Measurements from ENCODE around the gene CTNNAL1. TPM values are rescaled to one million over a fixed set of nuclear protein-coding genes. Genes with fewer than 3 reads are reported as not detected.
"Not testable (repeated sequence)": the region's sequence is repeated elsewhere in the genome, so short reads cannot be mapped to it uniquely, and the experiment has no call there.

The CTNNAL1 gene, protein sequence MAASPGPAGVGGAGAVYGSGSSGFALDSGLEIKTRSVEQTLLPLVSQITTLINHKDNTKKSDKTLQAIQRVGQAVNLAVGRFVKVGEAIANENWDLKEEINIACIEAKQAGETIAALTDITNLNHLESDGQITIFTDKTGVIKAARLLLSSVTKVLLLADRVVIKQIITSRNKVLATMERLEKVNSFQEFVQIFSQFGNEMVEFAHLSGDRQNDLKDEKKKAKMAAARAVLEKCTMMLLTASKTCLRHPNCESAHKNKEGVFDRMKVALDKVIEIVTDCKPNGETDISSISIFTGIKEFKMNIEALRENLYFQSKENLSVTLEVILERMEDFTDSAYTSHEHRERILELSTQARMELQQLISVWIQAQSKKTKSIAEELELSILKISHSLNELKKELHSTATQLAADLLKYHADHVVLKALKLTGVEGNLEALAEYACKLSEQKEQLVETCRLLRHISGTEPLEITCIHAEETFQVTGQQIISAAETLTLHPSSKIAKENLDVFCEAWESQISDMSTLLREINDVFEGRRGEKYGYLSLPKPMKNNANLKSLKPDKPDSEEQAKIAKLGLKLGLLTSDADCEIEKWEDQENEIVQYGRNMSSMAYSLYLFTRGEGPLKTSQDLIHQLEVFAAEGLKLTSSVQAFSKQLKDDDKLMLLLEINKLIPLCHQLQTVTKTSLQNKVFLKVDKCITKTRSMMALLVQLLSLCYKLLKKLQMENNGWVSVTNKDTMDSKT
- 109 and 111 TPM in 2 replicates for total RNA-seq (2014; rRNA removed; shearing (Covaris generic))
- 180 and 181 TPM in 2 replicates for polyA plus RNA-seq (2015; cell fraction: cytosol; rRNA removed)
- polyA plus RNA-seq (2015; cell fraction: nucleus; rRNA removed): 84.3 and 85.8 TPM in 2 replicates

DNA sequence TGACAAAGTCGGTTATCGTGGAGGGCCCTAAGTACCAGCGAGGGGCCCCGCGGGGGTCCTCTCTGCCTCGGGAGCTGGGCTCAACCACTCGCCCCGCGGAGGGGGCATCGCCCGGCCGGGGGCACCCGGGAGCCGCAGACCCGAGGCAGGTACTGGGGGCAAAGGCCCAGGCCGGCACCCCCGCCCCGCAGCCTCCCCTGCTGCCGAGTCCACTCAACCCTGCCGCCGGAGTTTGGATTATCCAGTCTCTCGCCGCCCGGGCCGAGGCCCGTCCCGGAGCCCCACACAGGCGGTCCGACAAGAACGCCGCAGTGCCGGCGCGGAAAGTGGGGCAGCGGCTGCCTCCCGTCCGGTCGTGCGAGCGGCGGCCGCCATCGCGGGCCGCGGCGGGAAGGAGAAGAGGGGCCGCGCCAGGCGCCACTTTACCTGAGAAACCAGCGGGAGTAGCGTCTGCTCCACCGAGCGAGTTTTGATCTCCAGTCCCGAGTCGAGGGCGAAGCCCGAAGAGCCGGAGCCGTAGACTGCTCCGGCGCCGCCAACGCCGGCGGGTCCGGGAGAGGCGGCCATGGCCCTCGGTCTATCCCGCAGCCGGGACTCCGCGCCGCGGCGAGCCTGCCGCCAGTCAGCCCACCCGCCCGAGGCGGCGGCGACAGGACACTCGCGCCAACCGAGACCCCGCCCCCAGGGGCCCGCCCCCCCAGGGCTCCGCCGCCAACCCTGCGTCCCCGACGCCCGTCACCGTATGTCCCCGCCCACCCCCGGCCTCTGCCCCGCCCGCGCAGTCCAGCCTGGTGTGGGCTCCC is at the start of gene CTNNAL1:
Gene CTNNAL1 (minus strand): TSS at position 624 of the 803 bp plus-strand sequence. CDS start 57 bp downstream, at position 567.
- peak; percentile 38 for DNase-seq (ENCODE audit: low read depth)

DNA sequence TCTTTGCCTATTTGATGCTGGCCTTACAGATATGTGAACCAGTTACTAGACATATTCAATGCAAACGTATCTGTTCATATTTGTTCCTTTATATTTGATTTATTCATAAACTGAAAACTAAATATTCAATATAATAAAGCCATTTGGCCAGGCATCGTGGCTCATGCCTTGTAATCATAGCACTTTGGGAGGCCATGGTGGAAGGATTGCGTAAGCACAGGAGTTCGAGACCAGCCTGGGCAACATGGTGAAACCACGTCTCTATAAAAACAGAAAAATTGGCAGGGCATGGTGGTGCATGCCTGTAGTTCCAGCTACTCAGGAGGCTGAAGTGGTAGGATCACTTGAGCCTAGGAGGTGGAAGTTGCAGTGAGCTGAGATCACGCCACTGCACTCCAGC is 49.2 kb upstream of the CTNNAL1 start:
- DNase-seq (ENCODE audit: low read depth): no peak

DNA sequence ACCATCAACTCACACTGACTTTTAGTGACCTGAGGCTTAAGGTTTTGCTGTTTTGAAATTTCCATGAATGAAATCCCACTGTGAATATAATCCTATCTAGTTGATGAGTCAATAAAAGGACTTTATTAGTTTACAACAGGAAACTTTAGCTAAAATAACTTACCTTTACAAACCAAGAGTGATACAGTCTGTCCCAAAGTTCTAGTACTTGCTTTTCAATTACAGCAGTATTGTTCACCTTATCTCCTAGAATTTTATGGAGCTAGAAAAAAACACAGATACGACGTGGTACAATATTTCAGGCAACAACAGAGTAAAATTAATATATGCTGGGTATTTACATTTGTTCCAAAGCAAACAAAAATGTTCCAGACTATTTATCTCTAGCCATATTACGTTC is 46.9 kb upstream of the CTNNAL1 start:
- no peak for DNase-seq (ENCODE audit: low read depth)

DNA sequence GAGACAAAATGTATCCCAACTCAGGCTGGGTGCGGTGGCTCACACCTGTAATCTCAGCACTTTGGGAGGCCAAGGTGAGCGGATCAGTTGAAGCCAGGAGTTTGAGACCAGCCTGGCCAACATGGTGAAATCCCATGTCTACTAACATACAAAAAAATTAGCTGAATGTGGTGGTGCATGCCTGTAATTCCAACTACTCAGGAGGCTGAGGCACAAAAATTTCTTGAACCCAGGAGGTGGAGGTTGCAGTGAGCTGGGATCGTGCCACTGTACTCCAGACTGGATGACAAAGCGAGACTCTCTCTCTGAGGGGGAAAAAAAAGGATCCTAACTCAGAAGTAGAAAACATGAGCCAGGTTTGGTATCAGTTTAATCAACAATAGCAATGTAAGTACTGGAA is 39.8 kb upstream of the CTNNAL1 start:
- DNase-seq (ENCODE audit: low read depth): not testable (repeated sequence)

DNA sequence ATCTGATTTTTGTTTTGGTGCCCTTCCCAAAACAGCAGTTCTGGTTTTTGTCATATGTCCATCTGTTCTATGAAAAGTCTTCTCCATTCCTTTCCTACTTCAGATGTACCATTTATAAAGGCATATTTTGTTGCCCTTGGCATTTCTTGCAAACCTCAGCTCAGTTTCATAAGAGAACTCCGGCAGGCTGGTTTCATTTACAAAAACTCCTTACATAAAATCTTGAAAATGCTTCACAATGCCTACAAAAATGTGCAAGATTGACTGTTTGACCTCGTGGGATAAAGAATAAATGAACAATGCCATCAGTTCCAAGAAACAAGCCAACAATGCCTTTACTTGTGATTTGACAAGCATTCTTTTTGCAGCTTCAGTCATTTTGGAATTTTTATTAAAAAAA is 39.1 kb upstream of the CTNNAL1 start:
- DNase-seq (ENCODE audit: low read depth): no peak

DNA sequence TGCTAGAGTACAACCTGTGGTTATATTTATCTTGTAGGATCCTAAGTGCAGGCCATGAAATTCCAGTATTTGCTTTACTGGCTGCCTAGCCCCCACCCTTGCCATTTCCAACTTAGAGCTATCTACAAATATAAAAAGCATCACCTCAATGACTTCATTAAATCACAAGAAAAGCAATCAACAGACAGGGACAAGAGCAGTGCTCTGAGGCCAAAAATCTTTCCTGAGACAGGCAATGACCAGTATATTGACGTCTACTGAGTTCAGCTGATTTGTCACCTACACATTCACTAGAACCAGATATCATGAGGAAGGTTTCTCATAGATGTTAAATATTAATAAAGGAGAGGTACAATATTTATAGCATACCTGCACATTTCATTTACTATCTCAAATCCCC is 38.4 kb upstream of the CTNNAL1 start:
- no peak for DNase-seq (ENCODE audit: low read depth)

DNA sequence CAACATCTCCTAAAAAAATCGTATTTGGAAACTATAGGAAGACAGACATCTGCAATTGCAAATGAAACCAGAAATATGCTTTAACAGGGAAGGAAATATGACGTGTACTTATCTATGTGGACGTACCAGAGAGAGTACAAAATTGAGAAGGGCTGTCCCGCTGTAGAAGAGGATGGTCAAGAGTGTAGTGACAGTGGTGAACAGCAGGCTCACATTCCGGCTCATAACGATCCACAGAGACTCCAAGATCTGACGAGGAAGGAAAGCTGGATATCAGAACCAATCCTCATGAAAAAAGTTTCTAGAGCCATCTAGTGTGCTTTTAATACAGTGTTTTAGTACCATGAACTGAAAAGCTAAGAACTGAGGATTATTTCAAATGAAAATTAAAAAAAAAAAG is 37.1 kb upstream of the CTNNAL1 start:
- no peak for DNase-seq (ENCODE audit: low read depth)

DNA sequence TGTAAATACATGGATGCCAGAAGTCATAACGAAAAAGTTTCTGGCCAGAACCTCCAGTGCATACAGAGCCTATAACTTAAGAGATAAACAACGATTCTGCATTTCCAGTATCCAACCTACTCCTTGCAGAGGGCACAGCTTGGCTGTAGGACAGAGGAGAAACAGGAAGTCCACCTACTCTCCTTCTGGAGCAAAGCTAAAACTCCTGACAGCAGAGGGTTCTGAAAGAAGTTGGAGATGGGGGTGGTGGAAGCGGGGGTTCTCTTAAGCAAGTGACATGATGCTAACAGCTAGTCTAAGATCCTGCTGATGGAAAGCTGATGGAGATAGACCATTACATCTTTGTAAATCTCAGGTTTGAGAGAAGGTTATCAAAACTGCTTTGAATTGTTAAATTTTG is 35.5 kb upstream of the CTNNAL1 start:
- DNase-seq (ENCODE audit: low read depth): no peak

DNA sequence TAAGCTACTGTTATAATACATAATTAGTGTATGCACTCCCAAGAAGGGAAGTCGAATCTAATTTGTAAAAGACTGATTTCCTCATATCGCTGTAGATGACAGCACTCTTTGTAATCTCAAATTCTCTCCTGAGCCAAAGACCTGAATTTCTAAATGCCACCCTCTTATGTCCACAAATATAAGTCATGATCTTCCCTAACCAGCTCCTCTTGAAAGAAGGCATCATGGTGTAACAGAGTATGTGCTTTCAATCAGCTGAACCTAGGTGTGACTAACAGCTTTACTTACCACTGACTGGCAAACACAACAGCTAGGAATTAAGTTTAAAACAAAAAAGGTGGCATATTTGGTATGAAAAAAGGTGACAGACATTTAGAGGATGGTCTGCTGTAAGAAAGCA is 34.0 kb upstream of the CTNNAL1 start:
- no peak for DNase-seq (ENCODE audit: low read depth)

DNA sequence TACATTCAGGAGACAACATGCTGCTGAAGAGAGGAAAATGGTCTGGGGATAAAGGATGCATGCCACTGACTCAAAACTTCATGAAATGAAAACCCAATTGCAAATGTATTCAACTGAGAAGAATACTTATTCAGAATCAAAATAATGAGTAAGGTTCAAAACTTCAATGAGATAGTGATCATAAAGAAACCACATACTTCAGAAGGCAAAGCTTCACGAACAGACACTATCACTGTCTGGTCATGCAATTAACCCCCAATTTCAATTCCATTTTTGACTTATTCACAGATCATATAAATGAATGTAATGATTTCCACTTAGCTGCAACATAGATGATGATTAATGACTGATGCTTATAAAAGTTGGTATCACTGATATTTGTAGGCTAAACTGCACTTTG is 33.0 kb upstream of the CTNNAL1 start:
- DNase-seq (ENCODE audit: low read depth): no peak

DNA sequence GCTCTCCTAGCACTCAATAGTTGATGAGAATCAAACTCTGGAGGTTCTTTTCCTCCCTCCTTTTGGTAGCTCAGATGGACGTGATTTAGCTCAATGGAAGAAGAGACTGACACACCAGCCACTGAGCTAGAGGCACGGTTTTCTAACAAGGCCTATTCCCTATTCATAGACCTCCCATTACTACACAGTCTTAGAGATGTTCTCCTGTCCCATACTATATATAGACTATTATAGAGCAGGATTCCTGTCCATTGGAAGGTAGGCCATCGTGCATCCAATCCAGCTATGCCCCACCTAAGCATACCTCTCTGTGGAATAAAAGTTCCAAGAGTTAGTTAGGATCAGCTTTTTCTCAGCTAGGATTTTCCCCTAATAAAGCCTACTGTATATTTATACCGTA is 30.3 kb upstream of the CTNNAL1 start:
- no peak for DNase-seq (ENCODE audit: low read depth)

DNA sequence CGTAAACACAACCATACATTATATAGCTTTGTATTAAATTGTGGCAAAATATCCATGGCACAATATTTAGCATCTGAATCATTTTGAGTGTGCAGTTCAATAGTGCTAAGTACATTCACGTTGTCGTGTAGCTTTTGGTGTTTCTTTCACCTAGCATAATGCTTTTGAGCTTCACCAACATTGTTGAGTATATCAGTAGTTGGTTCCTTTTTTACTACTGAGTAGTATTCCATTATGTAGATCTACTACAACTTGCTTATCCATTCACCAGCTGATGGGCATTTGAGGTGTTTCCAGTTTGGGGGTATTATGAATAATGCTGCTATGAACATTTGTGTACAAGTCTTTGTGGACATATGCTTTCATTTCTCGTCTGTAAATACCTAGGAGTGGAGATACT is 27.3 kb upstream of the CTNNAL1 start:
- DNase-seq (ENCODE audit: low read depth): no peak

DNA sequence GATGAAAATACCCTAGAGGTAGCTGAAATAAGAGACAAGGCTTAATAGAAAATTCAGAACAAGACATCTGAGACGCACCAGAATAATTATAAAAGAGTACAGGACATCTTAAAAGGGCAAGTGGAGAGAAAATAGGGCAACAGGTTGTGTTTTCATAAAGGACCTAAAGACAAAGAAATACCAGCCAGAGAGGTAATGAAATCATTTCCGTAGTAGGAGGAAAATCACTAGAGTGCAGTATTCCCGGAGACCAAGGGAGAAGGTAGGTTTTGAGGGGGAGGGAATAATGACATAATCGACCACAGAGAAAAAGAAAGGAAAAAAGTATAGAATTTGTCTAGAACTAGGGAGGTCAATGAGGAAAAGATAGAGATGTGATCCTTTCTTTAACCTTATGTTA is 26.2 kb upstream of the CTNNAL1 start:
- DNase-seq (ENCODE audit: low read depth): peak; percentile 69

DNA sequence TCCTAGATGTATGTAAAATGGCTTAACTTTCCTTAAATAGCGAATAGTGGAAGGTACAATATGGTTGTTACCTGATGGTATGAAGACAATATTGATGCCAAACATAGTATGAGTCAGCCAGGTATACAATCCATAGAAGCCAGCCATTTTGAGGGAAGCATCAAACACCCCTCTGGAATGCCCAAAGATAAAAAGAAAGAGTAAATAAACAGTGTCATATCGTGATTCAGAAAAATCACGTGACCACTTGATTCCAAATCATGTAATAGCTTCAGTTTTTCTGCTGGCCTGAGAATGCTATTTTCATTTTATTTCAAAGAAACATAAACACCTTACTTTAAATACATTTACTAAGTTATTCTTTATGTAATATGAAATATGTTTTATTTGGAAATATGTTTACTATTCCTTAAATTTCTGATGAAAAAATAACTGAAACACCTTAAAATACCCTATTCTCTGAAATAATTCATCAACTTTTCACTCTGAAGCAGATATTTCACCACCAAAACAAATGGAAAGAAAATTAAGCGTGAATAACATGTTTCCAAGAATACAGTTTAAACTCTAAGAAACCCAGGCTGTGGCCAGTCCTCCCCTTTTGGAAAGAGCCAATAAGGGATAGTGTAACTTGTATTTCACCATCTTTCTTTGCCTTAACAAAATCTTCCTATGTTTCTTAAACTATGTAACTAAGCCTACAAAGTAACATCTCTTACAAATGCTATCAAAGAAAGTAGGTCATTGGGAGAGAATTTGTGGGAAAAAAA is 24.8 kb upstream of the CTNNAL1 start:
- DNase-seq (ENCODE audit: low read depth): no peak

DNA sequence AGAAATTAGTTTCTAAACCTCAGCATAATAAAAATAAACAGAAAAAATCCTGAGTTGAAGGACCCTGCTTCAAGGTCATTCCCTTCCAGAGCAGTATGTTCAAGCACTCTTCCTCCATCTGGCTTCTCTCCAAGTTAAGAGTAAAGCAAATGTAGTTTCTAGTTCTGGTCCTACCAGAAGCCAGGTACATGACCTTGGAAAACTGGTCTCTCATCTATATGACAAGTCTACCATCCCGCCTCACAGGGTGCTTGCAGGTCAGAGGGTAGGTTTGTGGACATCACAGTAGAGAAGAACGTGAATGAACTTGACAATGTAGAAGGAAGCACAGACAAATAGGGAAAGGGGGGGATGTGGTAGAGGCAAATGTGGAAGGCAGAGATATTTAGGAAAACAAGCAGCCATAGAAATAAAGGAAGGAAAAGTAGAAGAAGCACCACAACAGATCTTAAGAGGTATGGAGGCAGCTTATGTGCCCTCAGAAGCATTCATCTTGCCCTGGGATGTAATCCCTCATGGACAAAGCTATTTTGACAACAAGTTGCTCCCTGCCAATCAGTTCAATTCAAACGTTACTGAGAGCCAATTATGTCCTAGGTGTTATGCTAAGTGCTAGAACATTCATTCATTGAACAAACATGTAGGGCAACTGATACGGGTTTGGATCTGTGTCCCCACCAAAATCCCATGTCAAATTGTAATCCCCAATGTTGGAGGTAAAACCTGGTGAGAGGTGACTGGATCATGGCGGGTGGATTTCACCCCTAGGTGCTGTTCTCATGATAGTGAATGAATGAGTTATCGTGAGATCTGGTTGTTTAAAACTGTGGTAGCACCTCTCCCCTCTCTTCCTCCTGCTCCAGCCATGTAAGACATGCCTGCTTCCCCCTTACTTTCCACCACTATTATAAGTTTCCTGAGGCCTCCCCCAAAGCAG is 23.7 kb upstream of the CTNNAL1 start:
- no peak for DNase-seq (ENCODE audit: low read depth)

DNA sequence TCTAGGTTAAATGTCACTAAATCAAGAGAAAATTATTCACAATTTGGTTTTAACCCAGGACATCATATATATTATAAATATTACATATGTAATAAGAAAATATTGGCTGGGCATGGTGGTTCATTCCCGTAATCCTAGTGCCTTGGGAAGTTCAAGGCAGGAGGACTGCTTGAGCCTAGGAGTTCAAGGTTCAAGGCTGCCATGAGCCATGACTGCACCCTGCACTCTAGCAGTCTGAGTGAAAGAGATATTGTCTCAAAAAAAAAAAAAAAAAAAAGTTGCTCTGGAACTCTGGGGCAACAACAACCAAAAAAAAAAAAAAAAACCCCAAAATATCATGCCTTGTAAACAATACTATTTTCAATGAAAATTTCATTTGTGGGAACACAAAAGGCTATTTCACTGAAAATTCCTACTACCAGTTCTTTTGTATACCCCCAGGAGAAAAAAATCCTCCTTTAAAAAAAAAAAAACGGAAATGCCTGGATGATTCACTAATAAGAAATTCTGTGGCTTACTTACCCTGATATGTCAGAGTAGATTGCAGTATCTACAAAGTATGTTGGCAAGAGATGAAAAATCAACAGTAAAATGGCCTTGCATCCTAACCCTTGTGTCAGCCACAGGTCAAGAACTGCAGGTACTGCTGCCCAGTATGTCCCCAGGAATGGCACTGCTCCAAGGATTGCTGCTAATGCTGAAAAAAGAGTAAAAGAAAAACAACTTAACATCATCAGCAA is 22.6 kb upstream of the CTNNAL1 start:
- DNase-seq (ENCODE audit: low read depth): peak; percentile 95

DNA sequence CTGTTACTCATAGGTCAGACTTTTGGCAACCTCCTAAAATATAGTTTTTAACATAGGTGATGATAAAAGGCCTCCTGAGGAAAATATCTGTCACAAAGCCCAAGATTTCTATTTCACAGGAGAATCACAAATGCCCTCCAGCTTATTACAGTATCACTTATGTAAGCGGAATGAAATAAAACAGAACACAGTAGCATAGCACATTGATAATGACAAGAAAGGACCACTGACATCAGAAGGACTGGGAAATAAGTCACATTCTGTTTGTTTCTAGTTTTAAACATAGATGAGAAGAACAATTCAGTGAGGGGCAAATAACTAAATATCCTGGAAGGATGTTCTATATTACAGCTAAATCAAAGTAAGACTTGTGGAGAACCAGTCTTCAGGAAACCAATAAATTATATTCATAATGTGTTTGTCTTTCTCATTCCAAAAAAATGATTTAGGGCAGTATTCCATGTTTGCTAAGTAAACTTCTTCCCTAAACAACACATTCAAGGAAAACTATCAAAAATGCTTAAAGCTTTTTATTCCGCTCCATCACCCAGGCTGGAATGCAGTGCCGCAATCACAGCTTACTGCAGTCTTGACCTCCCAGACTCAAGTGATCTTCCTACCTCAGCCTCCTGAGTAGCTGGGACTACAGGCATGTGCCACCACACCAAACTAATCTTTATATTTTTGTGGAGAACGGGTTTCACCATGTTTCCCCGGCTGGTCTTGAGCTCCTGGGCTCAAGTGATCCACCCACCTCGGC is 20.8 kb upstream of the CTNNAL1 start:
- no peak for DNase-seq (ENCODE audit: low read depth)

DNA sequence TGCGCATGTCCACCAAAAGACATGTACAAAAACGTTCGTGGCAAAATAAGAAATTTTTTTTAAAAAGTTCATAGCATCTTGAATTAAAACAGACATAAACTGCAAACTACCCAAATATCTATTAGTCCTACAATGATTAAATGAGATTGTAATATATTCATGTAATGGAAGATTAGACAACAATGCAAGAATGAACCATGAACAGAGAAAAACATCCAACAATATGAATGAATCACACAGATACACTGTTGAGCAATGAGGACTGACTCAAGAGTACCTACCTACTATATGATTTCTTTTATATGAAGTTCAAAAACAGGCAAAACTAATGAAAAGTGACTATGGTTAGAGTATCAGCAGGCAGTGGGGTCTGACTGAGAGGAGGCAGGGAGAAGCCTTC is 17.9 kb upstream of the CTNNAL1 start:
- DNase-seq (ENCODE audit: low read depth): no peak

Data from HT1080 (cell line).